Adipocyte (in vitro differentiated cells): ENCODE data around the gene CORO2B.

Experiments used
- DNase-seq: peaks from one replicate; pipeline ENCODE4 v3.0.0-alpha.2; 2015; ENCODE audit warnings: low read depth
- H3K27me3 ChIP-seq: replicated peaks from 2 replicates; pipeline ENCODE4 v1.7.0; 2013; ENCODE audit warnings: mild to moderate bottlenecking, low read length, moderate library complexity; ENCODE audit not compliant: control insufficient read depth, insufficient read depth
- H3K36me3 ChIP-seq: 2 replicates; pipeline ENCODE4 v1.7.0; 2013; ENCODE audit warnings: low read length, mild to moderate bottlenecking, moderate library complexity; ENCODE audit not compliant: control insufficient read depth, insufficient read depth, severe bottlenecking
- H3K4me1 ChIP-seq: 2 replicates; pipeline ENCODE4 v1.7.0; 2013; ENCODE audit warnings: mild to moderate bottlenecking, low read length, moderate library complexity; ENCODE audit not compliant: control insufficient read depth, insufficient read depth
- H3K4me3 ChIP-seq: 2 replicates; pipeline ENCODE4 v1.7.0; 2013; ENCODE audit warnings: mild to moderate bottlenecking, low read length, moderate library complexity
- H3K9ac ChIP-seq: 2 replicates; pipeline ENCODE4 v1.7.0; 2013; ENCODE audit warnings: mild to moderate bottlenecking, low read length, moderate library complexity
- H3K9me3 ChIP-seq: 2 replicates; pipeline ENCODE4 v1.7.0; 2013; ENCODE audit warnings: mild to moderate bottlenecking, low read length, moderate library complexity; ENCODE audit not compliant: control insufficient read depth

CORO2B gene

DNA sequence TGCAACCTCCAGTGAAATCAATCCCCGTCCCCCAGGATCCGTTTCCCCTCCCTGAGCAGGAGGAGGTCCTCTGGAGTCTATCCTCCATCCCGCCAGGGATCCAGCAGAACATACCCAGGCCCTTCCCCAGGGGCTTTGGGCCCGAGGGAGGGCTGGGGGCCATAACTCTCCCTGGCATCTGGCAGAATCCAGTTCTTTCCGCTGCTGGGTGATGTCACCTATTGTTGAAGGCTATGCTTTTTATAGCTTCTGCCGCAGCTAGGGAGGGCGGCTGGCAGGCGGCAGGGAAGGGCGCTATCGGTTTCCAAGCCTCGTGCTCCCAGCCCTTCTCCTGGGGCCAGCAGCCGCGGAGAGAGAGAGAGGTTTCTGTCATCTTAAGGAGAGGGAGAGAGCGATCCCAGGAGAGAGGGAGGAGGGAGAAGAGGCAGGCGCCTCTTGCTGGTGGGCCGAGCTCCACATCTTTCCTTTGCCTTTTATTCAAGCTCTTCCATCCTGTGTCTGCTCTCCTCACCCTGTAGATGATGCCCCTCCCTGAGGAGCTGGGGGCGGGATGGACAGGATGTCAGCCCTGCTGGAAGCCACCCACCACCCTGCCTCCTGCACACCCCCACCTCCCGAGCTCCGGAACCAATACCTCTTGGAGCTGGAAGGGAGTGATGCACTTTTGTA, 121.8 kb downstream of the CORO2B start:
- peak overlapping the region; percentile 12 for H3K4me3 ChIP-seq
- peaks cover 15% of the 10 kb centered on the region for H3K4me1 ChIP-seq
- DNase-seq, result peak; percentile 27
- H3K27me3 ChIP-seq, result no peaks in the 10 kb centered on the region
- peak overlapping the region; percentile 31 for H3K9ac ChIP-seq
- no peaks in the 10 kb centered on the region for H3K36me3 ChIP-seq
- no peaks in the 10 kb centered on the region for H3K9me3 ChIP-seq

DNA sequence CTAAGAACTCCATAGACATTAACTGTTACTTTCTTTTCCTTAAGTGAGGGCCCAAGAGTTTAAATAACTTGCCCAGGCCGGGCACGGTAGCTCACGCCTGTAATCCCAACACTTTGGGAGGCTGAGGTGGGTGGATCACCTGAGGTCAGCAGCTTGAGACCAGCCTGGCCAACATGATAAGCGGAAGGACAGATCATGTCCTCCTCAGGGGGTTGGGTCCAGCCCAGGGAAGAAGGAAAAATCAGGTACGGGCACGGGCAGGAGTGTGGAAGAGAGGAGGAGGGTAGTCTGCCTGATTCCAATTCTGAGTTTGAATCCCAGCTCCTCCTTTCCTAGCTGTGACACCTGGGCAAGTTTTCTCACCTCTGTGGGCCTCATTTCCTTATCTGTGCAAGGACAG, 123.1 kb downstream of the CORO2B start:
- H3K4me1 ChIP-seq, result peaks cover 15% of the 10 kb centered on the region
- no peaks in the 10 kb centered on the region for H3K27me3 ChIP-seq
- no peaks in the 10 kb centered on the region for H3K9me3 ChIP-seq
- no peak for DNase-seq
- H3K9ac ChIP-seq, result no peak overlapping the region
- H3K36me3 ChIP-seq, result no peaks in the 10 kb centered on the region
- no peak overlapping the region for H3K4me3 ChIP-seq

DNA sequence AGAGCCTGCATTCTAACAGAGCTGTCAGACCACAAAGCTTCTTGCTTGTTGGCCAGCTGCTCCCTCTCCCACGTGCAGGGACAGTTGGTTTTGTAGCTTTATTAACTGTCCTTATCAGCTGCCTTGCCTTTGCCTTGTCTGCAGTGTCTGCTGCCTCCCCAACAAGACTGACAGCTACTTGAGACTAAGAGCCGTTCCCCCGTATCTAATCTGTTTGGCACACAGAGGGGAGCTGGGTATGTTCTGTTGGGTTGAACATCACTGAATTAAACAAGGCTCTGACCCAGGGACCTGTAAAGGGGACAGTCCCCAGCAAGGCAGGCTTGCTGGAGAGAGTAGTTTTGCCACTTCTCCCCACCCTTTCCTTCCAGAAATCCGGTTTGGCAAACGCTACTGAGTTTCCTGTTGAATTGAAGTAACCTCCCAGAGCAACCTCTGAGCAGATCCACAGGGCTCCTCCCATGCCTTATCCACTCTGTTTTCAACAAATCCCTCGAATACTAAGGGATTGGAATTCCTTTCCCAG, 125.8 kb downstream of the CORO2B start:
- DNase-seq, result no peak
- no peak overlapping the region for H3K4me3 ChIP-seq
- peaks cover 15% of the 10 kb centered on the region for H3K4me1 ChIP-seq
- no peak overlapping the region for H3K9ac ChIP-seq
- no peaks in the 10 kb centered on the region for H3K27me3 ChIP-seq
- H3K36me3 ChIP-seq, result no peaks in the 10 kb centered on the region
- H3K9me3 ChIP-seq, result no peaks in the 10 kb centered on the region

DNA sequence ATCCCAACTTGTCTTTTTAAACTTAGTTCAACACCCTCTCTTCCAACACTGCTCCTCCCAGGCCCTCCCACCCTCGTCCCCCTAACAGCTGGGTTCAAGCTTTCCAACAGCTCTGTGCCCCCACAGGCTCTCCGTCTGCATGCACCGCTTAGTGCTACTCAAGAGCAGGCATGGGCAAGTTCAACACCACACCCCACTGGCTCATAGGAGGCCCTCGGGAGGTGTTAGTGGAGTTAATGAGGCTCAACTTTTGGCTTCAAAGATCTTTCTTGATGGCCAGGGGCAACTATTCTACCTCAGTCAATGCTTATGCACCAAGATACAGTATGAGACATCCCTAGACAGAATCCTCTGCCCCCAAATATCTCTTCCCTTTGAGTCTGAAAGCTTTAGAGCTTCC, 127.5 kb downstream of the CORO2B start:
- H3K4me3 ChIP-seq, result no peak overlapping the region
- H3K27me3 ChIP-seq, result no peaks in the 10 kb centered on the region
- no peak for DNase-seq
- peaks cover 4% of the 10 kb centered on the region for H3K4me1 ChIP-seq
- H3K9me3 ChIP-seq, result no peaks in the 10 kb centered on the region
- H3K36me3 ChIP-seq, result peaks cover under 1% of the 10 kb centered on the region
- H3K9ac ChIP-seq, result no peak overlapping the region

DNA sequence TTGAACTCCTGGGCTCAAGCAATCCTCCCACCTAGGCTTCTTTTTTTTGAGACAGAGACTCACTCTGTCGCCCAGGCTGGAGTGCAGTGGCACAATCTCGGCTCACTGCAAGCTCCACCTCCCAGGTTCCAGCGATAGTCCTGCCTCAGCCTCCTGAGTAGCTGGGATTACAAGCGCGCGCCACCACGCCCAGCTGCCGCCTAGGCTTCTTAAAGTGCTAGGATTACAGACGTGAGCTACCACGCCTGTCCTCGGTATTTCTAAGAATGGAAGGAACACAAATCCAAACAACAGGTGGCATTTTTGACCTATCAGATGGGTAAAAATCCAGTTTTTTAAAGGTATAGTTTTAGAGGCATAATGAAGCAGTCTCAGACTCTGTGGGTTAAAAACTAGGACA, 128.1 kb downstream of the CORO2B start:
- H3K4me3 ChIP-seq, result no peak overlapping the region
- no peaks in the 10 kb centered on the region for H3K9me3 ChIP-seq
- H3K4me1 ChIP-seq, result peaks cover 4% of the 10 kb centered on the region
- H3K27me3 ChIP-seq, result no peaks in the 10 kb centered on the region
- no peak for DNase-seq
- peaks cover 7% of the 10 kb centered on the region for H3K36me3 ChIP-seq
- H3K9ac ChIP-seq, result no peak overlapping the region

DNA sequence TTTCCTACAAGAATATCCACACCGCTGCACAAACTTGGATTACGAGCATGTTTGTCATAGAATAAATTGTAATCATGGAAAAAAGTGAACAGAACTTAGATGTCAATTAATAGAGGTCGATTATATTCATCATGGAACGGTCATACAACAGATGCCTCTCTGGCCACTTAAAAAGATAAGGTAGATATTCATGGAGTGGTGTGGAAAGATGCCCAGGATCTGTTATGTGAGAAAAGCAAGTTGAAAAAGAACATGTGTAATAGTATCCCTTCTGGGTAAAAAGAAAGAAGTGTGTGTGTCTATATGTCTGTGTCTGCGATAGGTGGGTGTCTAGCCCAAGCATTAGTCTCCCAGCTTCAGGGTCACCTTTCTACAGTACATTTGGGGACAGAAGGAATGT, 128.6 kb downstream of the CORO2B start:
- H3K9me3 ChIP-seq, result no peaks in the 10 kb centered on the region
- peaks cover 4% of the 10 kb centered on the region for H3K4me1 ChIP-seq
- H3K4me3 ChIP-seq, result no peak overlapping the region
- H3K36me3 ChIP-seq, result peaks cover 9% of the 10 kb centered on the region
- no peak for DNase-seq
- no peak overlapping the region for H3K9ac ChIP-seq
- no peaks in the 10 kb centered on the region for H3K27me3 ChIP-seq

DNA sequence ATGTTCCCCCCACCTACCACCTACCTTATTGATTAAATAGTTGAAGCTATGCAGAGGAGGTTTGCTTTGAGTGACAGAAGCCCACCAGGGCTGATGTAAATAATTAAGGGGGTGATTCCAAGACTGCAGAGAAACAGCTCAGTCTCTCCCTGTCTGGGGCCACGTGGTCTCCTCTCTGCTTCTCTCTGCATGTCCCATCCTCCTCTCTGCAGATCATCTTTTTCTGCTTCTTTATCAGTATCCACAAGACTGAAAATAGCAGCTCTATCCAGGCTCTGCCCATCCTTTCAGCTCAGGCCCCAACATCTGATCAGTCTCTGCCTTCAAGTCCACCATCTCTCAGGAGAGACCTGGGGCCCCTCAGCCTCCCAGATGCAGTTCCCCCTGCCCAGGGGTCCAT, 131.1 kb downstream of the CORO2B start:
- H3K4me1 ChIP-seq, result no peaks in the 10 kb centered on the region
- H3K36me3 ChIP-seq, result peaks cover 28% of the 10 kb centered on the region
- no peak overlapping the region for H3K4me3 ChIP-seq
- no peaks in the 10 kb centered on the region for H3K9me3 ChIP-seq
- H3K9ac ChIP-seq, result no peak overlapping the region
- DNase-seq, result no peak
- H3K27me3 ChIP-seq, result no peaks in the 10 kb centered on the region

DNA sequence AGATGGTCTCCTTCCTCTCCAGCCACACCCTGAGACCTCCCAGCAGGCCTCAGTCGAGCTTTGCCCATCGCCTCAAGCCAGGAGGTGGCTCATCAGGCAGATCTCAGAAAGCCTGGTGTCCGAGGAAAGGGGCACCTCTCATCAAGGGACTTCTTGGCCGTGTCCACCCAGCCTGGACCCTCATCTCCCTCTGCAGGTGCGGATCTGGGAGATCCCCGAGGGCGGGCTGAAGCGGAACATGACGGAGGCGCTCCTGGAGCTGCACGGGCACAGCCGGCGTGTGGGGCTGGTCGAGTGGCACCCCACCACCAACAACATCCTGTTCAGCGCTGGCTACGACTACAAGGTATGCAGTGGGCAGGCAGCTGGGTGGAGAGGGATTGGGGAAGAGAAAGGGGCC, 131.7 kb downstream of the CORO2B start:
- H3K9ac ChIP-seq, result no peak overlapping the region
- no peaks in the 10 kb centered on the region for H3K4me1 ChIP-seq
- H3K4me3 ChIP-seq, result no peak overlapping the region
- peaks cover 28% of the 10 kb centered on the region for H3K36me3 ChIP-seq
- DNase-seq, result no peak
- no peaks in the 10 kb centered on the region for H3K9me3 ChIP-seq
- H3K27me3 ChIP-seq, result no peaks in the 10 kb centered on the region

DNA sequence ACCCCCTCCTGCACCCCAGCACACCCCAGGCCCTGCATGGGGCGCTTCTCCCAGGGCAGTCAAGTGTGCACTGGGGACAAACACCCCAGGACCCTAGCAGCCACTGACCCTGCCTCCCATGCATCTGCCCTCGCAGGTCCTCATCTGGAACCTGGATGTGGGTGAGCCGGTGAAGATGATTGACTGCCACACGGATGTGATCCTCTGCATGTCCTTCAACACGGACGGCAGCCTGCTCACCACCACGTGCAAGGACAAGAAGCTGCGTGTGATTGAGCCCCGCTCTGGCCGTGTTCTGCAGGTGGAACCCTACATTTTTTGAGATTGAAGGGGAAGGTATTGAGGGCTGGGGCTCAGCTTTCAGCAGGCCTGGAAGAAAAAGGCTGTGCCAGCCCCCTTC, 132.6 kb downstream of the CORO2B start:
- no peak overlapping the region for H3K4me3 ChIP-seq
- no peaks in the 10 kb centered on the region for H3K9me3 ChIP-seq
- DNase-seq, result no peak
- H3K36me3 ChIP-seq, result peaks cover 33% of the 10 kb centered on the region
- no peak overlapping the region for H3K9ac ChIP-seq
- no peaks in the 10 kb centered on the region for H3K4me1 ChIP-seq
- H3K27me3 ChIP-seq, result no peaks in the 10 kb centered on the region

DNA sequence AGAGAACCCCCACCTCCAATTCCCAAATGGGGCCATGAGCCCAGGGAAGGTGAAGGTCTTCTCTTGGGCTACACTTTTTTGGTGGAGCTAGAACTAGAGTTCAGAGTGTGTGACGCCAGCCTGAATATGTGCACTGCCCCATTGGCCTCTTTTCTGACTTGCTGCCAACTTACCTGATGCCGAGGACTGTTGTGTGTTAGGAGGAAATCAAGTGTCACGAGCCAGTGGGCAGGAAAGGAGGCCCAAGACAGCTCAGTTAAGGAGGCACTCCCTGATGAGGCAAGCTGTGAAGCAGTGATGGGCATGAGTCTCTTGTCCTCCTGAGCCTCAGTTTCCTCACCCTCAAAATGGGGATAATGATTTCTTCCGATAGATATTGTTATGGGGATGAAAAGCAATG, 134.1 kb downstream of the CORO2B start:
- Histone ChIP-seq H3K9ac (no peak overlapping the region), H3K4me3 (no peak overlapping the region), H3K4me1 (no peaks in the 10 kb centered on the region), H3K36me3 (peaks cover 33% of the 10 kb centered on the region), H3K27me3 (no peaks in the 10 kb centered on the region), H3K9me3 (no peaks in the 10 kb centered on the region)
- no peak for DNase-seq

DNA sequence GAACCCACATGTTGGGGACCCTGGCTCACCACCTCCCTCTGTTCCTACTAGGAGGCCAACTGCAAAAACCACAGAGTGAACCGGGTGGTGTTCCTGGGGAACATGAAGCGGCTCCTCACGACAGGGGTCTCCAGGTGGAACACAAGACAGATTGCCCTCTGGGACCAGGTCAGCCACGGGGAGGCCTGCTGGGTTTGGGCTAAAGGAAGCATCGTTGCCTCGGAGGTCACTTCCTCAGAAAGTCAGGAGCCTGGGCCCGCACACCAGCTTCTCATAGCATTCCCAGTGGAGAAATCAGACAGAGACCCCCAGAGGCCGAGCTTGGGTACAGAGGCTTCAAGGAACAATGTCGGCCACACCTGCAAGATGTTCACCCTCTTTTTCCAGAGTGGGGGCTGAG, 135.1 kb downstream of the CORO2B start:
- H3K27me3 ChIP-seq, result no peaks in the 10 kb centered on the region
- no peak for DNase-seq
- no peak overlapping the region for H3K4me3 ChIP-seq
- H3K9ac ChIP-seq, result no peak overlapping the region
- H3K4me1 ChIP-seq, result no peaks in the 10 kb centered on the region
- H3K9me3 ChIP-seq, result no peaks in the 10 kb centered on the region
- H3K36me3 ChIP-seq, result peaks cover 33% of the 10 kb centered on the region

DNA sequence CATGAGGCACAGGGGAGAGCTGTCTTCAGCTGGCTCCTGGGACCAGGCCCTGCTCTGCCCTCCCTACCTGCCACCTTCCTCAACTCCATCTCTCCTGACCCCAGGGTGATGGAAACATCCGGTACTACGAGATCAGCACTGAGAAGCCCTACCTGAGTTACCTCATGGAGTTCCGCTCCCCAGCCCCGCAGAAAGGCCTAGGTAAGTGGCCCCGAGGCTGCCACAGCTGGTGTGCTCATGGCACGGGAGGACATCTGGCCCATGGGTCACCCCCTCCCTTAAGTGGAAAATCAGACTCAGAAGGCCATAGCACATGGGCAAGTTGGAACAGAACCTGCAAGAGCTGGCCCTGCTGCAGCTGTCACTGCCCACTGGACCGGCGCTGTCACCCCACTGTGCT, 136.3 kb downstream of the CORO2B start:
- Histone ChIP-seq H3K9me3 (no peaks in the 10 kb centered on the region), H3K9ac (no peak overlapping the region), H3K4me1 (no peaks in the 10 kb centered on the region), H3K27me3 (no peaks in the 10 kb centered on the region), H3K4me3 (no peak overlapping the region), H3K36me3 (peaks cover 33% of the 10 kb centered on the region)
- DNase-seq, result no peak
